Smooth muscle cell (in vitro differentiated cells): ENCODE results near the gene ITGAX. TPM values are rescaled to one million over a fixed set of nuclear protein-coding genes. Genes with fewer than 3 reads are reported as not detected.

ENCODE experiments used
- DNase-seq: peaks from one replicate; lab custom pipeline; 2025; ENCODE audit not compliant: unreplicated experiment; lab: John Stamatoyannopoulos, UW
- H2AFZ ChIP-seq: fragments of 200-600 bp; sonication (generic); 2 replicates; pipeline ENCODE4 v1.6.0; 2016; ENCODE audit warnings: antibody characterized with exemption, low read depth, mild to moderate bottlenecking
- H3F3A ChIP-seq: fragments of 200-600 bp; sonication (generic); 2 replicates; pipeline ENCODE4 v1.6.0; 2017; ENCODE audit warnings: antibody characterized with exemption, low read depth
- H3K27ac ChIP-seq: fragments of 200-600 bp; sonication (generic); 2 replicates; pipeline ENCODE4 v1.5.1; 2016; ENCODE audit warnings: low read depth, mild to moderate bottlenecking
- H3K27me3 ChIP-seq: fragments of 200-600 bp; sonication (generic); 2 replicates; pipeline ENCODE4 v1.6.1; 2016; ENCODE audit warnings: low read depth, mild to moderate bottlenecking
- H3K36me3 ChIP-seq: fragments of 200-600 bp; sonication (generic); 2 replicates; pipeline ENCODE4 v1.5.1; 2016; ENCODE audit warnings: low read depth
- H3K4me1 ChIP-seq: fragments of 200-600 bp; sonication (generic); 2 replicates; pipeline ENCODE4 v1.5.1; 2016; ENCODE audit warnings: low read depth
- H3K4me2 ChIP-seq: fragments of 200-600 bp; sonication (generic); 2 replicates; pipeline ENCODE4 v1.6.0; 2016; ENCODE audit warnings: mild to moderate bottlenecking
- H3K4me3 ChIP-seq: fragments of 200-600 bp; sonication (generic); 2 replicates; pipeline ENCODE4 v1.5.1; 2016; ENCODE audit warnings: mild to moderate bottlenecking
- H3K79me2 ChIP-seq: fragments of 200-600 bp; sonication (generic); 2 replicates; pipeline ENCODE4 v1.6.0; 2016; ENCODE audit warnings: low read depth, mild to moderate bottlenecking
- H3K9ac ChIP-seq: fragments of 200-600 bp; sonication (generic); 2 replicates; pipeline ENCODE4 v1.6.0; 2016; ENCODE audit warnings: low read depth
- H3K9me3 ChIP-seq: fragments of 200-600 bp; sonication (generic); replicated peaks from 2 replicates; pipeline ENCODE4 v1.5.1; 2016; ENCODE audit warnings: low read depth
- H4K20me1 ChIP-seq: fragments of 200-600 bp; sonication (generic); 2 replicates; pipeline ENCODE4 v1.6.0; 2016; ENCODE audit warnings: low read depth
- WGBS: methylation state at CpG from one replicate; pipeline ENCODE4 v1.1.7; 2016; ENCODE audit warnings: low lambda C conversion rate; 5-methylcytosine and 5-hydroxymethylcytosine counted together
- polyA plus RNA-seq: library from polyadenylated mRNA; unstranded; fragments of >200 nt; fragmentation: Nextera tagmentation; extraction: Ambion mirVana; gene quantifications from 2 replicates; pipeline ENCODE4 v1.2.1, GENCODE V29; 2016
- total RNA-seq: library from RNA; depleted of rRNA; stranded (reverse); fragments of >200 nt; gene quantifications from 2 replicates; pipeline ENCODE4 v1.2.3, GENCODE V29; 2014
- TF ChIP-seq, protein P1 (sequence below): fragments of 200-600 bp; sonication (generic); IDR thresholded peaks from 2 replicates; pipeline ENCODE4 v1.5.1; 2017; ENCODE audit warnings: borderline replicate concordance, mild to moderate bottlenecking, antibody characterized with exemption; ENCODE audit not compliant: insufficient read depth, poor library complexity, severe bottlenecking

The ITGAX gene
- total and polyA plus RNA-seq, 2 experiments from 2014 or later, result 0.31 TPM; not detected in 1

DNA sequence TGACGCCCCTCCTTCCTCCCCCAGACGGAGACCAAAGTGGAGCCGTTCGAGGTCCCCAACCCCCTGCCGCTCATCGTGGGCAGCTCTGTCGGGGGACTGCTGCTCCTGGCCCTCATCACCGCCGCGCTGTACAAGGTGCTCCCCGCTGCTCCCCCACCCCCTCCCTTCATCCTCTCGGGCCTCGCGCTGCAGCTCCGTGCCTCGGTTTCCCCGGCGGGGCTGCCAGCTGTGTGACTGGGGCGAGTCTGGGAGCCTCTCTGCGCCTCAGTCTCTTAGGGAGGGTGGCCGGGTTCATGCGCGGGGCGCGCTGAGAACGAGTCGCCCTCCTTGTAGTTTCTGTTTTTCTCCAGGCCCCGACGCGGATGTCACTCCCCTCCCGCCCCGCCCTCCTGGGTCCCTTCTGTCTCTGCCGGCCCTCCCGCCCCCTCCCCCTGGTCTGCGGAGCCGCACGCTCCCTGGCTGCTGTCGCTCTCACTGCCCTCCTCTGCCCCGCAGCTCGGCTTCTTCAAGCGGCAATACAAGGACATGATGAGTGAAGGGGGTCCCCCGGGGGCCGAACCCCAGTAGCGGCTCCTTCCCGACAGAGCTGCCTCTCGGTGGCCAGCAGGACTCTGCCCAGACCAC, 23.7 kb upstream of the ITGAX start:
- no peak for DNase-seq
- Histone ChIP-seq H3K4me3 (peak overlapping the region; percentile 28), H3K9me3 (no peaks in the 10 kb centered on the region), H3K4me2 (peak overlapping the region; percentile 59), H4K20me1 (no peaks in the 10 kb centered on the region), H3K27me3 (peaks cover 27% of the 10 kb centered on the region), H3K27ac (no peak overlapping the region), H3K79me2 (no peaks in the 10 kb centered on the region), H3K4me1 (no peaks in the 10 kb centered on the region), H3F3A (no peaks in the 10 kb centered on the region), H3K36me3 (no peaks in the 10 kb centered on the region), H3K9ac (no peak overlapping the region), H2AFZ (no peak overlapping the region)
- TF ChIP-seq, protein P1, sequence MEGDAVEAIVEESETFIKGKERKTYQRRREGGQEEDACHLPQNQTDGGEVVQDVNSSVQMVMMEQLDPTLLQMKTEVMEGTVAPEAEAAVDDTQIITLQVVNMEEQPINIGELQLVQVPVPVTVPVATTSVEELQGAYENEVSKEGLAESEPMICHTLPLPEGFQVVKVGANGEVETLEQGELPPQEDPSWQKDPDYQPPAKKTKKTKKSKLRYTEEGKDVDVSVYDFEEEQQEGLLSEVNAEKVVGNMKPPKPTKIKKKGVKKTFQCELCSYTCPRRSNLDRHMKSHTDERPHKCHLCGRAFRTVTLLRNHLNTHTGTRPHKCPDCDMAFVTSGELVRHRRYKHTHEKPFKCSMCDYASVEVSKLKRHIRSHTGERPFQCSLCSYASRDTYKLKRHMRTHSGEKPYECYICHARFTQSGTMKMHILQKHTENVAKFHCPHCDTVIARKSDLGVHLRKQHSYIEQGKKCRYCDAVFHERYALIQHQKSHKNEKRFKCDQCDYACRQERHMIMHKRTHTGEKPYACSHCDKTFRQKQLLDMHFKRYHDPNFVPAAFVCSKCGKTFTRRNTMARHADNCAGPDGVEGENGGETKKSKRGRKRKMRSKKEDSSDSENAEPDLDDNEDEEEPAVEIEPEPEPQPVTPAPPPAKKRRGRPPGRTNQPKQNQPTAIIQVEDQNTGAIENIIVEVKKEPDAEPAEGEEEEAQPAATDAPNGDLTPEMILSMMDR, result no peak
- 25% methylated on average over 18 of the region's 46 CpGs for WGBS

DNA sequence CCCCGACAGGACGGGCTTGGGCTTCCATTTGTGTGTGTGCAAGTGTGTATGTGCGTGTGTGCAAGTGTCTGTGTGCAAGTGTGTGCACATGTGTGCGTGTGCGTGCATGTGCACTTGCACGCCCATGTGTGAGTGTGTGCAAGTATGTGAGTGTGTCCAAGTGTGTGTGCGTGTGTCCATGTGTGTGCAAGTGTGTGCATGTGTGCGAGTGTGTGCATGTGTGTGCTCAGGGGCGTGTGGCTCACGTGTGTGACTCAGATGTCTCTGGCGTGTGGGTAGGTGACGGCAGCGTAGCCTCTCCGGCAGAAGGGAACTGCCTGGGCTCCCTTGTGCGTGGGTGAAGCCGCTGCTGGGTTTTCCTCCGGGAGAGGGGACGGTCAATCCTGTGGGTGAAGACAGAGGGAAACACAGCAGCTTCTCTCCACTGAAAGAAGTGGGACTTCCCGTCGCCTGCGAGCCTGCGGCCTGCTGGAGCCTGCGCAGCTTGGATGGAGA, 23.1 kb upstream of the ITGAX start:
- Histone ChIP-seq H3K4me2 (peak overlapping the region; percentile 59), H3K9ac (no peak overlapping the region), H3K4me1 (no peaks in the 10 kb centered on the region), H3K79me2 (no peaks in the 10 kb centered on the region), H3K4me3 (no peak overlapping the region), H3K27me3 (peaks cover 27% of the 10 kb centered on the region), H3K9me3 (no peaks in the 10 kb centered on the region), H3K27ac (no peak overlapping the region), H3K36me3 (no peaks in the 10 kb centered on the region), H2AFZ (no peak overlapping the region), H4K20me1 (no peaks in the 10 kb centered on the region), H3F3A (no peaks in the 10 kb centered on the region)
- no peak for DNase-seq
- WGBS, result 82% methylated on average over 16 of the region's 23 CpGs
- TF ChIP-seq, protein P1, result no peak

DNA sequence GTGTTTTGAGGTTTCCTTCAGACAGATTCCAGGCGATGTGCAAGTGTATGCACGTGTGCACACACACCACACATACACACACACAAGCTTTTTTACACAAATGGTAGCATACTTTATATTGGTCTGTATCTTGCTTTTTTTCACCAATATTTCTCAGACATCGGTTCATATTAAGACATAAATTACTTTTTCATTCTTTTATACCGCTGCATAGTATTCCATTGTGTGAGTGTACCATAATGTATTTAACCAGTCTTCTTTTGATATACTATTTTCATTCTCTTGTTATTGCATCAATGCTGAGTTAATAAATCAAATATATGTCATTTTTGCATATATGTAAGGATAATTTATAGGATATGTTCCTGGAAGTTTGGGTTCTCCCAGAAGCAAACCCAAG, 22.4 kb upstream of the ITGAX start:
- Histone ChIP-seq H3K4me1 (no peaks in the 10 kb centered on the region), H4K20me1 (no peaks in the 10 kb centered on the region), H3F3A (no peaks in the 10 kb centered on the region), H3K9ac (no peak overlapping the region), H3K27me3 (peaks cover 27% of the 10 kb centered on the region), H3K4me2 (no peak overlapping the region), H3K9me3 (no peaks in the 10 kb centered on the region), H3K4me3 (no peak overlapping the region), H3K27ac (no peak overlapping the region), H3K79me2 (no peaks in the 10 kb centered on the region), H2AFZ (no peak overlapping the region), H3K36me3 (no peaks in the 10 kb centered on the region)
- TF ChIP-seq, protein P1, result no peak
- no peak for DNase-seq
- 97% methylated on average over 4 of the region's 4 CpGs for WGBS
